PC-9 (cell line): ENCODE results near the gene AP2A1. TPM values are rescaled to one million over a fixed set of nuclear protein-coding genes. Genes with fewer than 3 reads are reported as not detected.

Experiments used
- BruUV-seq: library from RNA; stranded (reverse); fragments of 400-500 nt; replicated peaks from 2 replicates; lab custom pipeline; 2021; lab: Mats Ljungman, UMichigan
- CTCF ChIA-PET: fragments of 300-600 bp; sonication (Branson Sonifier 250); formaldehyde crosslinking; loops from one replicate; lab custom pipeline; 2022; ENCODE audit warnings: antibody characterized with exemption; lab: Charles Lee
- POLR2A ChIA-PET: fragments of 300-600 bp; sonication (Branson Sonifier 250); formaldehyde crosslinking; loops from one replicate; lab custom pipeline; 2022; ENCODE audit warnings: antibody characterized with exemption; ENCODE audit not compliant: unreplicated experiment; lab: Charles Lee
- DNase-seq, 2 experiments: peaks; one replicate each; pipeline versions ENCODE4 v3.0.0 to v3.0.0-alpha.2; 2015 to 2022; ENCODE audit warnings: mixed read lengths in 1 of 2
- H2AFZ ChIP-seq: fragments of 200-600 bp; sonication (generic); 2 replicates; pipeline ENCODE4 v1.8.1; 2017; ENCODE audit warnings: antibody characterized with exemption
- H3F3A ChIP-seq: fragments of 200-600 bp; sonication (generic); 2 replicates; pipeline ENCODE4 v1.8.1; 2017; ENCODE audit warnings: antibody characterized with exemption, mild to moderate bottlenecking, low read depth; ENCODE audit not compliant: insufficient read depth
- H3K27ac ChIP-seq: fragments of 200-600 bp; sonication (generic); 2 replicates; pipeline ENCODE4 v1.6.1; 2016; ENCODE audit warnings: mixed run types
- H3K27me3 ChIP-seq: fragments of 200-600 bp; sonication (generic); 2 replicates; pipeline ENCODE4 v1.6.1; 2016; ENCODE audit warnings: low read depth, mixed run types; ENCODE audit not compliant: insufficient read depth
- H3K36me3 ChIP-seq: fragments of 200-600 bp; sonication (generic); 2 replicates; pipeline ENCODE4 v1.6.1; 2016; ENCODE audit warnings: low read depth, mixed run types
- H3K4me1 ChIP-seq: fragments of 200-600 bp; sonication (generic); replicated peaks from 2 replicates; pipeline ENCODE4 v1.6.1; 2016; ENCODE audit warnings: mixed run types; ENCODE audit not compliant: insufficient read depth
- H3K4me2 ChIP-seq: fragments of 200-600 bp; sonication (generic); 2 replicates; pipeline ENCODE4 v1.6.1; 2017; ENCODE audit warnings: mixed run types
- H3K4me3 ChIP-seq: fragments of 200-600 bp; sonication (generic); 2 replicates; pipeline ENCODE4 v1.6.1; 2016; ENCODE audit warnings: mixed run types
- H3K79me2 ChIP-seq: fragments of 200-600 bp; sonication (generic); 2 replicates; pipeline ENCODE4 v1.6.1; 2017; ENCODE audit warnings: low read depth, mixed run types
- H3K9me2 ChIP-seq: fragments of 200-600 bp; sonication (generic); 2 replicates; pipeline ENCODE4 v1.8.1; 2017; ENCODE audit warnings: mild to moderate bottlenecking; ENCODE audit not compliant: insufficient read depth
- H3K9me3 ChIP-seq: fragments of 200-600 bp; sonication (generic); 2 replicates; pipeline ENCODE4 v1.8.1; 2016; ENCODE audit warnings: low read depth; ENCODE audit not compliant: insufficient read depth
- H4K20me1 ChIP-seq: fragments of 200-600 bp; sonication (generic); 2 replicates; pipeline ENCODE4 v1.8.1; 2017; ENCODE audit not compliant: insufficient read depth
- CTCF ChIP-seq: fragments of 200-600 bp; sonication (generic); conservative IDR thresholded peaks from 2 replicates; pipeline ENCODE4 v1.6.1; 2017; ENCODE audit warnings: mixed run types, antibody characterized with exemption, mild to moderate bottlenecking, moderate library complexity
- EZH2 ChIP-seq: fragments of 200-600 bp; sonication (generic); IDR thresholded peaks from 2 replicates; pipeline ENCODE4 v1.8.0; 2017; ENCODE audit warnings: antibody characterized with exemption, low read depth
- intact Hi-C: fragments of 100-400 bp; cut with micrococcal nuclease; formaldehyde crosslinking; loops from one replicate; pipeline ENCODE4 v1.10.0; 2022; ENCODE audit not compliant: unreplicated experiment
- total RNA-seq: library from RNA; stranded (reverse); gene quantifications from 2 replicates; pipeline ENCODE4 v1.2.3, GENCODE V29; 2021

The AP2A1 gene
- total RNA-seq, 1 experiment from 2014 or later = 91.8 TPM

GRCh38 chr19:49840321-49840720 lies 73.5 kb downstream of the AP2A1 start:
- BruUV-seq = no TSS peak
- POLR2A ChIA-PET = no interaction called here
- Histone ChIP-seq H3K36me3 (peaks cover 19% of the 10 kb centered on the region), H3K79me2 (no peaks in the 10 kb centered on the region), H3K27me3 (no peaks in the 10 kb centered on the region), H2AFZ (no peak overlapping the region), H4K20me1 (peaks cover 11% of the 10 kb centered on the region; the same call in 1 of the 2 replicates), H3K27ac (no peak overlapping the region), H3K9me2 (no peaks in the 10 kb centered on the region), H3K9me3 (no peaks in the 10 kb centered on the region), H3K4me2 (no peak overlapping the region), H3K4me3 (no peak overlapping the region), H3F3A (peaks cover 21% of the 10 kb centered on the region), H3K4me1 (no peaks in the 10 kb centered on the region)
- intact Hi-C loops = no loop called here
- DNase-seq = no peak
- CTCF ChIA-PET = interaction anchor here (0.6 kb wide), 1 partner anchor 10 kb away, joined by 6 read pairs; no protein-coding TSS in a partner anchor
- TF ChIP-seq CTCF (no peak), EZH2 (no peak)

DNA sequence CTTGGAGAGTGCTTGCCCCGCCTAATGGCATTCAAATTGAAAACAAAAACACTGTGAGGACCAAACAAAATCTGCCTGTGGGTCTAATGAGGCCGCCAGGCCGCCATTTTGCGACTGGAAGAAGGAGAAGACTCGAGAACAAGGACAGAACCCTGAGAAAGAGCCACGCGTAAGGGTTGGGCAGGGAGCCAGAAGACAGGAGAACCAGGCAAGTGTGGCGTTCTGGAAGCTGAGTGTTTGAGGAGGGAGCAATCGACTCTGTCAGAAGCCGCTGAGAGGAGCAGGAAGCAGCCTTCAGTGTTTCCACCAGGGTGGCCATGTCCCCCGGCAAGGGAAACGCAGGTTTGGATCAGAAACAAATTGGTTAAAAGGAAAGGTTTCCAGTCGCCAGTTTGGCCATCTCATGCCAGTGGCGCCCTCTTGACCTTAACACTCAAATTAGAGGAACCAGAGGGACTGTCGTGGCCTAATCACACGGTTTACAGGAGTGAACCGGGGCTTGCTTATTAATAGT lies 74.0 kb downstream of the AP2A1 start:
- Histone ChIP-seq H3K27ac (no peak overlapping the region), H3K4me2 (no peak overlapping the region), H3K36me3 (peaks cover 19% of the 10 kb centered on the region), H3K27me3 (no peaks in the 10 kb centered on the region), H3K9me3 (no peaks in the 10 kb centered on the region), H4K20me1 (peaks cover 11% of the 10 kb centered on the region; the same call in 1 of the 2 replicates), H3F3A (peaks cover 21% of the 10 kb centered on the region), H3K79me2 (no peaks in the 10 kb centered on the region), H3K4me1 (no peaks in the 10 kb centered on the region), H2AFZ (no peak overlapping the region), H3K9me2 (no peaks in the 10 kb centered on the region), H3K4me3 (no peak overlapping the region)
- ChIA-PET POLR2A (no interaction called here), CTCF (interaction anchor here (0.6 kb wide), 1 partner anchor 10 kb away, joined by 6 read pairs; no protein-coding TSS in a partner anchor)
- BruUV-seq = no TSS peak
- TF ChIP-seq CTCF (no peak), EZH2 (no peak)
- intact Hi-C loops = no loop called here
- no peak for DNase-seq

DNA sequence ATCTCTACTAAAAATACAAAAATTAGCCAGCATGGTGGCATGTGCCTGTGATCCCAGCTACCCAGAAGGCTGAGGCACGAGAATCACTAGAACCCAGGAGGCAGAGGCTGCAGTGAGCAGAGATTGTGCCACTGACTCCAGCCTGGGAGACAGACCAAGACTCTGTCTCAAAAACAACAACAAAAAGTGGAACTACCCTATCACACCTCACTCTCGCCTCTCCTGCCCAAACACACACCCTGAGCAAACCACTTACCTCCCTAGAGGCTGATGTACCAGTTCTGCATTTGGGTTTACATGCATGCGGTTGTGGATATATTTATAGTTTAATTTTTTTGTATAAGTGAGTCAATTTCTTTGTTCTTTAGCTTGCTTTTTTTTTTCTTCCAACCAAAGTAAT lies 76.5 kb downstream of the AP2A1 start:
- ChIA-PET POLR2A (no interaction called here), CTCF (interaction anchor here (0.6 kb wide), 1 partner anchor 56 kb away, joined by 8 read pairs; no protein-coding TSS in a partner anchor)
- no peaks in the 10 kb centered on the region; the same call in 1 of the 2 replicates for H3K79me2 ChIP-seq
- H4K20me1 ChIP-seq = peaks cover 11% of the 10 kb centered on the region; the same call in 1 of the 2 replicates
- no peak for DNase-seq
- H3K36me3 ChIP-seq = peaks cover 19% of the 10 kb centered on the region
- no peak overlapping the region for H3K4me3 ChIP-seq
- no TSS peak for BruUV-seq
- peaks cover 38% of the 10 kb centered on the region for H3F3A ChIP-seq
- H3K27me3 ChIP-seq = no peaks in the 10 kb centered on the region
- intact Hi-C loops = no loop called here
- no peak overlapping the region for H2AFZ ChIP-seq
- peaks cover 5% of the 10 kb centered on the region for H3K4me1 ChIP-seq
- H3K27ac ChIP-seq = no peak overlapping the region
- H3K9me2 ChIP-seq = no peaks in the 10 kb centered on the region
- H3K9me3 ChIP-seq = no peaks in the 10 kb centered on the region
- no peak overlapping the region for H3K4me2 ChIP-seq
- TF ChIP-seq CTCF = no peak
